ENCODE results near the gene ENTPD1. TPM values are rescaled to one million over a fixed set of nuclear protein-coding genes. Genes with fewer than 3 reads are reported as not detected.
"Not testable (repeated sequence)": the region's sequence is repeated elsewhere in the genome, so short reads cannot be mapped to it uniquely, and the experiment has no call there.

Gene ENTPD1
- polyA plus RNA-seq, 2 of the 4 experiments (the other 2 are of a cell fraction): 0.08 to 0.14 TPM

DNA sequence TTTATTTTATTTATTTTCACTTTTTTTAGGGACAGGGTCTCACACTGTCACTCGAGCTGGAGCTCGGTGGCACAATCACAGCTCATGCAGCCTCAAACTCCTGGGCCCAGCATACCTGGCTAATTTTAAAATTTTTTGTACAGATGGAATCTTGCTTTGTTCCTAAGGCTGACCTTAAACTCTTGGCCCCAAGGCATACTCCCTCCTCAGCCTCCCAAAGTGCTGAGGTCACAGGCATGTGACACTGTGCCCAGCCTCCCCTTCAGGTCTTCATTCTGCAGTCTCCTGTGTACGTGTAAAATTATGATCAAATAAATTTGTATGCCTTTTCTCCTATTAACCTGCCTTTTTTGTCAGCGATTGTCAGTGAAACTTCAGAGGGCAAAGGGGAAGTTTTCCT is 44.5 kb upstream of the ENTPD1 start:
- ATAC-seq (no peak), FAIRE-seq (no peak), DNase-seq (ENCODE audit: low read depth in 1 of 2, low spot score in 1 of 2) (no peak)
- TF ChIP-seq CHD2 (IDR thresholded peaks at IDR 0.05; ENCODE audit: low read length, partially characterized antibody) (no peak), JUN (IDR thresholded peaks at IDR 0.05) (no peak), ZC3H11A (IDR thresholded peaks at IDR 0.05) (no peak), RAD21 (conservative IDR thresholded peaks at IDR 0.05 in 1 of 2, IDR thresholded peaks at IDR 0.05 in 1 of 2) (no peak), FOSB (CRISPR knock-in tag; IDR thresholded peaks at IDR 0.05) (no peak), RNF2 (IDR thresholded peaks at IDR 0.05; ENCODE audit: borderline replicate concordance, low read depth) (no peak)
- 84% methylated on average over 4 of the region's 4 CpGs for WGBS (ENCODE audit: missing lambda C conversion rate)
- Histone ChIP-seq H3K4me1 (no peaks in the 10 kb centered on the region), H3K4me2 (no peak overlapping the region), H3K9me3 (no peaks in the 10 kb centered on the region), H3K4me3 (no peak overlapping the region), H3K27ac (no peak overlapping the region)
- ChIA-PET CTCF (no interaction called here), POLR2A (no interaction called here)

DNA sequence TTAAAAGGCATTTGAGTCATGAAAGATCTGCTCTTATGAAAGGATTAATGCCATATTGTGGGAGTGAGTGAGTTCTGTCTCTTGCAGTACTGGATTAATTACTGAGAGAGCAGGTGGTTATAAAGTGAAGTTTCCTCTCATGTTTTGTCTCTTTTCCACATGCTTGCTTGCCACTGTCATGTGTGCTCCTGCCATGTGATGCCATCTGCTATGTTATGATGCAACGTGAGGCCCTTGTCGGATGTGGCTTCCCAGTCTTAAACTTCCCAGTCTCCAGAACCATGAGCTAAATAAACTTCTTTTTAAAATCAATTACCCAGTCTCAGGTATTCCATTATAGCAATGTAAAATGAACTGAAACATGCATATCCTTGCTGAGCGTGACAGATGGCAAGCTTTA is 39.5 kb upstream of the ENTPD1 start:
- ChIA-PET POLR2A (no interaction called here), CTCF (interaction anchor here (1.0 to 1.1 kb wide), 2 partner anchors 23 to 191 kb away, joined by 3 to 4 read pairs; partner anchors contain the start of genes CC2D2B and TCTN3)
- H3K27ac ChIP-seq: no peak overlapping the region
- DNase-seq (ENCODE audit: low read depth in 1 of 2, low spot score in 1 of 2) (no peak), FAIRE-seq (no peak), ATAC-seq (no peak)
- H3K9me3 ChIP-seq: no peaks in the 10 kb centered on the region
- H3K4me3 ChIP-seq: no peak overlapping the region
- TF ChIP-seq BHLHE40 (IDR thresholded peaks at IDR 0.05; ENCODE audit: low read depth, low read length): no peak
- no peak for TF ChIP-seq FOSB (CRISPR knock-in tag; IDR thresholded peaks at IDR 0.05)
- TF ChIP-seq EHMT2 (IDR thresholded peaks at IDR 0.05; ENCODE audit: low read depth): no peak
- TF ChIP-seq HDAC2 (IDR thresholded peaks at IDR 0.05): no peak
- no peak for TF ChIP-seq CHD4 (IDR thresholded peaks at IDR 0.05; ENCODE audit: borderline replicate concordance)
- no peak for TF ChIP-seq SMC3 (IDR thresholded peaks at IDR 0.05)
- no peak for TF ChIP-seq TFCP2L1 (CRISPR knock-in tag; IDR thresholded peaks at IDR 0.05)
- no peak for TF ChIP-seq FOXS1 (CRISPR knock-in tag; IDR thresholded peaks at IDR 0.05)
- TF ChIP-seq, protein P1, sequence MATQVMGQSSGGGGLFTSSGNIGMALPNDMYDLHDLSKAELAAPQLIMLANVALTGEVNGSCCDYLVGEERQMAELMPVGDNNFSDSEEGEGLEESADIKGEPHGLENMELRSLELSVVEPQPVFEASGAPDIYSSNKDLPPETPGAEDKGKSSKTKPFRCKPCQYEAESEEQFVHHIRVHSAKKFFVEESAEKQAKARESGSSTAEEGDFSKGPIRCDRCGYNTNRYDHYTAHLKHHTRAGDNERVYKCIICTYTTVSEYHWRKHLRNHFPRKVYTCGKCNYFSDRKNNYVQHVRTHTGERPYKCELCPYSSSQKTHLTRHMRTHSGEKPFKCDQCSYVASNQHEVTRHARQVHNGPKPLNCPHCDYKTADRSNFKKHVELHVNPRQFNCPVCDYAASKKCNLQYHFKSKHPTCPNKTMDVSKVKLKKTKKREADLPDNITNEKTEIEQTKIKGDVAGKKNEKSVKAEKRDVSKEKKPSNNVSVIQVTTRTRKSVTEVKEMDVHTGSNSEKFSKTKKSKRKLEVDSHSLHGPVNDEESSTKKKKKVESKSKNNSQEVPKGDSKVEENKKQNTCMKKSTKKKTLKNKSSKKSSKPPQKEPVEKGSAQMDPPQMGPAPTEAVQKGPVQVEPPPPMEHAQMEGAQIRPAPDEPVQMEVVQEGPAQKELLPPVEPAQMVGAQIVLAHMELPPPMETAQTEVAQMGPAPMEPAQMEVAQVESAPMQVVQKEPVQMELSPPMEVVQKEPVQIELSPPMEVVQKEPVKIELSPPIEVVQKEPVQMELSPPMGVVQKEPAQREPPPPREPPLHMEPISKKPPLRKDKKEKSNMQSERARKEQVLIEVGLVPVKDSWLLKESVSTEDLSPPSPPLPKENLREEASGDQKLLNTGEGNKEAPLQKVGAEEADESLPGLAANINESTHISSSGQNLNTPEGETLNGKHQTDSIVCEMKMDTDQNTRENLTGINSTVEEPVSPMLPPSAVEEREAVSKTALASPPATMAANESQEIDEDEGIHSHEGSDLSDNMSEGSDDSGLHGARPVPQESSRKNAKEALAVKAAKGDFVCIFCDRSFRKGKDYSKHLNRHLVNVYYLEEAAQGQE (IDR thresholded peaks at IDR 0.05): no peak
- TF ChIP-seq, protein P2, sequence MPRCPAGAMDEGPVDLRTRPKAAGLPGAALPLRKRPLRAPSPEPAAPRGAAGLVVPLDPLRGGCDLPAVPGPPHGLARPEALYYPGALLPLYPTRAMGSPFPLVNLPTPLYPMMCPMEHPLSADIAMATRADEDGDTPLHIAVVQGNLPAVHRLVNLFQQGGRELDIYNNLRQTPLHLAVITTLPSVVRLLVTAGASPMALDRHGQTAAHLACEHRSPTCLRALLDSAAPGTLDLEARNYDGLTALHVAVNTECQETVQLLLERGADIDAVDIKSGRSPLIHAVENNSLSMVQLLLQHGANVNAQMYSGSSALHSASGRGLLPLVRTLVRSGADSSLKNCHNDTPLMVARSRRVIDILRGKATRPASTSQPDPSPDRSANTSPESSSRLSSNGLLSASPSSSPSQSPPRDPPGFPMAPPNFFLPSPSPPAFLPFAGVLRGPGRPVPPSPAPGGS (IDR thresholded peaks at IDR 0.05): no peak
- no peak for TF ChIP-seq ZSCAN20 (CRISPR knock-in tag; IDR thresholded peaks at IDR 0.05)
- H3K4me1 ChIP-seq: no peaks in the 10 kb centered on the region
- no peak overlapping the region for H3K4me2 ChIP-seq
- WGBS (ENCODE audit: missing lambda C conversion rate): 62% methylated on average over 3 of the region's 3 CpGs

DNA sequence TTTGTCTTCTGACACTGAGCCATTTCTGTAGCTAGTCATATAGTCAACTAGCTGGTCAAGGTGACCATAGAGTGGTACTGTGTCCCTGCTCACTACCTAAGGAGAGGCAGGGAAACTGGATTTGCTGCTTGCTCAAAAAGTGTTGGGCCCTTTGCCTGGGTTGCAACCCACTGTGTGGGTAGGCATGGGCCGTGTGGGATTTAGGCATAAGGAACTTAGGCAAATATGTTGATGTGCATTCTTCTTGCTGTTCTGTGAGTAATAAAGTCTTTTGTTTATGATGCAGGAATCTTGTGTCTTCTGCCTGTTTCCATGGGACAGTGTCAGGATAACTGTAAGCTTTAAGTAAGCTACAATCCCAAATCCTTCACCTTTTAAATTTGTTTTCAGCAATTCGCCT is 39.1 kb upstream of the ENTPD1 start:
- no peak overlapping the region for H3K4me3 ChIP-seq
- no peaks in the 10 kb centered on the region for H3K4me1 ChIP-seq
- DNase-seq (ENCODE audit: low read depth in 1 of 2, low spot score in 1 of 2) (no peak), ATAC-seq (no peak), FAIRE-seq (no peak)
- TF ChIP-seq PHF8 (IDR thresholded peaks at IDR 0.05; ENCODE audit: borderline replicate concordance, low read depth): no peak
- TF ChIP-seq ESRRA (IDR thresholded peaks at IDR 0.05; ENCODE audit: borderline replicate concordance, low read length): no peak
- TF ChIP-seq, protein P3, sequence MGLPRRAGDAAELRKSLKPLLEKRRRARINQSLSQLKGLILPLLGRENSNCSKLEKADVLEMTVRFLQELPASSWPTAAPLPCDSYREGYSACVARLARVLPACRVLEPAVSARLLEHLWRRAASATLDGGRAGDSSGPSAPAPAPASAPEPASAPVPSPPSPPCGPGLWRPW (IDR thresholded peaks at IDR 0.05): no peak
- TF ChIP-seq, protein P1 (IDR thresholded peaks at IDR 0.05): no peak
- no peak for TF ChIP-seq NR3C1 (IDR thresholded peaks at IDR 0.05)
- no peak for TF ChIP-seq HDAC2 (IDR thresholded peaks at IDR 0.05)
- no peak for TF ChIP-seq FOXS1 (CRISPR knock-in tag; IDR thresholded peaks at IDR 0.05)
- no peak for TF ChIP-seq FOSL2 (IDR thresholded peaks at IDR 0.05)
- TF ChIP-seq FOSL2 (CRISPR knock-in tag; IDR thresholded peaks at IDR 0.05): no peak
- TF ChIP-seq ZSCAN20 (CRISPR knock-in tag; IDR thresholded peaks at IDR 0.05): no peak
- TF ChIP-seq EP300 (IDR thresholded peaks at IDR 0.05): no peak
- TF ChIP-seq CHD2 (IDR thresholded peaks at IDR 0.05; ENCODE audit: low read length, partially characterized antibody): no peak
- H3K9me3 ChIP-seq: no peaks in the 10 kb centered on the region
- POLR2A ChIA-PET: no interaction called here
- no peak overlapping the region for H3K27ac ChIP-seq
- CTCF ChIA-PET: interaction anchor here (1.0 to 1.1 kb wide), 3 partner anchors 11 to 24 kb away, joined by 3 to 4 read pairs (median 3); partner anchors contain the start of gene TCTN3
- 38% methylated on average over 2 of the region's 2 CpGs for WGBS (ENCODE audit: missing lambda C conversion rate)
- H3K4me2 ChIP-seq: no peak overlapping the region

DNA sequence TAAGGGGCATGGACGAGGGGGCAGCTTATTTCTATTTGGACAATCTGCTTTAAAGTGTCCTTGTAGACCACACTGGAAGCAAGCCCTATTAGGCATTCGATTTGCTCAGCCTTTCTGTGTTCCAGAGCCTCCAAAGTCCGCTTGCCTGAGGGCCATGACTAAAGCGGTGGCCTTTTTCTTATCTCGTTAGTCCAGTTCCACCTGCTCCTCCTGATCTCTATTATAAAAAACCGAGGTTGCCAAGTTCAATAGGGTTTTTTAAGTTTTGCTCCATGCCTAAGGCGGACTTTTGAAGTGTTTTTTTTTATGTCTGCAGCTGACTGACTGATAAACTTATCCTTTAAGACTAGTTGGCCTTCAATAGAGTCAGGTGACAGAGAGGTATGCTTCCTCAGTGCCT is 35.2 kb upstream of the ENTPD1 start:
- WGBS (ENCODE audit: missing lambda C conversion rate): 38% methylated on average over 7 of the region's 7 CpGs
- H3K4me1 ChIP-seq; H3K27ac ChIP-seq; H3K4me3 ChIP-seq; CTCF ChIA-PET; ATAC-seq; H3K4me2 ChIP-seq; H3K9me3 ChIP-seq; FAIRE-seq; POLR2A ChIA-PET; DNase-seq (ENCODE audit: low read depth in 1 of 2, low spot score in 1 of 2): not testable (repeated sequence)
